Epithelial cell of proximal tubule (primary cell): ENCODE measurements around the gene ADORA1. TPM values are rescaled to one million over a fixed set of nuclear protein-coding genes. Genes with fewer than 3 reads are reported as not detected.

Experiments
- DNase-seq: peaks from one replicate; pipeline ENCODE4 v3.0.0-alpha.2; 2011; ENCODE audit warnings: low read depth
- H3K4me3 ChIP-seq: 2 replicates; pipeline ENCODE4 v1.5.1; 2011; ENCODE audit warnings: low read depth, mild to moderate bottlenecking, low read length
- CTCF ChIP-seq: conservative IDR thresholded peaks from 2 replicates; pipeline ENCODE4 v1.5.1; 2012; ENCODE audit warnings: low read depth, mild to moderate bottlenecking, low read length
- total RNA-seq: library from RNA; depleted of rRNA; stranded (reverse); fragments of >200 nt; gene quantifications from 2 replicates; pipeline ENCODE4 v1.2.3, GENCODE V29; 2015

ADORA1 gene
- total RNA-seq, 1 donor from 2014 or later, result 3.7 TPM

GRCh38 chr1:203147376-203147775 is 19.9 kb downstream of the ADORA1 start:
- no peak for DNase-seq
- no peak for TF ChIP-seq CTCF
- no peak overlapping the region for H3K4me3 ChIP-seq

DNA sequence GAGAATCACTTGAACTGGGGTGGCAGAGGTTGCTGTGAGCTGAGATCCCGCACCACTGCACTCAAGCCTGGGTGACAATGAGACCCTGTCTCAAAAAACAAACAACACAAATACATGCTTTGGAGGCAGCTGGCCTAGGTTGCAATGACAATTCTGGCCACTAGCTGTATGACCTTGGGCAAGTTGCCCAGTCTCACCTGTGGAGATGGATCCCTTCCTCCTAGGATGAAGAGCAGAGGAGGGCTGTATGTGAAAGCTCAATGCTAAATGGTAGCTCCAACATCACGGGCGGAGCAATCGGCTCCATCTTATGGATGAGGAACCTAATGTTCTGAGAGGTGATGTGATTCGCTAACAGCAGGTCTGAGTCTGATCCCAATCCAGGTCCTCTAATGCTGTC is 20.6 kb downstream of the ADORA1 start:
- no peak overlapping the region for H3K4me3 ChIP-seq
- no peak for DNase-seq
- peak; percentile 50 for TF ChIP-seq CTCF

- TF ChIP-seq CTCF, result no peak
- no peak for DNase-seq
- no peak overlapping the region for H3K4me3 ChIP-seq
These were observed 21.1 kb downstream of the ADORA1 start for GRCh38 chr1:203148579-203148978.

DNA sequence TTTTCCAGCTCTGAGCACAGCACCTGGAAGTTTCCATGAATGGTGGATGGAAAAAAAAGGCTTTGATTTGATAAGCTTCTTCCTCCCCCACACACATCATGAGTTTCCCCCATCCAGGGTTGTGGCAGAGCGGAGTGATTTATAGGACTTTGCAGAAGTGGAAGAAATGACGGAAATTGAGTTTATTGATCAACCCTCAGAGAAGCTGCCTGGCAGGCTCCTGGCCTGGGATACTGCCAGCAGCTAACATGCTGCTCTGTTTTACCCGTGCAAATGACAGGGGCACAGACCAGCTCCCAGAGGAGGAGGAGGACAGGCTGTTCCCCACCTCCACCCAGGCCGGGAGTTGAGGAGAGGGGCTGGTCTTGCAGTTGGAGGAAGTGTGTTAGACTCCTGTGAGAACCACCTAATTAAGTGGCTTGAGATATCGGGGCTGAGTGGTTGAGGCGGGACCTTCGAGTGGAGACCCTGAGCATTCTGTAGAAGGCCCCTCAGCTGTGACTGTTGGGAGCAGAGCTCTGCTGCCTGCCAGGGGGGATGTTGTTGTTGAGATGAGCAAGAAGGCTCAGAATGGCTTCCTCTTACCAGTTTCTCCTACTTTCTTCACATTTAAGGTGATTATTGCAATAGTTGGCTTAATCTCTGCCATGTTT is 21.8 kb downstream of the ADORA1 start:
- no peak overlapping the region for H3K4me3 ChIP-seq
- DNase-seq, result no peak
- TF ChIP-seq CTCF, result no peak

- no peak for DNase-seq
- H3K4me3 ChIP-seq, result no peak overlapping the region
- TF ChIP-seq CTCF, result no peak
These were observed 23.2 kb downstream of the ADORA1 start for GRCh38 chr1:203150511-203151297.

DNA sequence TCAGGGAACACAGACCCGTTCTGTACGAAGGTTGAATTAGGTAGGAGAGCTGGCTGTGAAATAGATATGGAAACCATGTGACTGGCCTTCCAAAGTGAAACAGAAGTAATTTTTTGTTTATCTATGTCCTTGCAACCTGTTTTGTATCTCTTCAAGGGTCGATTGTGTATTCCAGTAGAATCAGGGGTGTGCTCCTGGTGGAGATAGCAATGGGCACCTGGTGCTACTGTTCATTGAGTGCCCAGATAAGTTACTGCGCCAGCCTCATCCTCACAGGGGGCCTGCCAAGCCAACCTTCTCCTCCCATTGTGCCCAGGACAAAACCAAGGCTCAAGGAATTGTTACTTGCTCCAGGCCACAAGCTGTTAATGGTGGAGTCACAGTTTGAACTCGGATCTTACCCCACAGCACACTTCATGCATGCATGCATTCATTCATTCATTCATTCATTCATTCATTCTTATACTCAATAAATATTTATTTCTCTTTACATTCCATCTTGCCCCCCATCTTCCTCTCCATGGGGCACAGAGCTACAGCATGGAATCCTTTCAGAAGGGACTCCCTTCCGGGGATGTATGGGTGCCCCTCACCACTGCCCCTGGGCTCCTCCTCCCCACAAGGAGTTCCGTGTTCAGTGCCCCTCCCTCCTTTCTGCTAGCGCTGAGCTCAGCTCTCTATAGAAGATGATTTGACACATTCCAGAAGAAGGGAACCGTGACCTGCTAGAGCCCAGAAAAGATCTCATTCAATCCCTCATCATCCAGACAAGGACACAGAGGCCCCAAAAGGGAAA is 24.0 kb downstream of the ADORA1 start:
- DNase-seq, result peak; percentile 51
- TF ChIP-seq CTCF, result no peak

More for the DNA sequence above, 24.0 kb downstream of the ADORA1 start:
- no peak overlapping the region for H3K4me3 ChIP-seq
